B cell (primary cell): Measurements from ENCODE around the gene RPTOR. TPM values are rescaled to one million over a fixed set of nuclear protein-coding genes. Genes with fewer than 3 reads are reported as not detected.

ENCODE experiments used
- ATAC-seq: fragments of 200-7000 bp; cut with Tn5 transposase; one replicate; pipeline ENCODE4 v1.10.0; 2021; ENCODE audit warnings: low read depth, mild to moderate bottlenecking, moderate number of reproducible peaks, moderate library complexity
- CTCF ChIA-PET: fragments of 350-600 bp; sonication (Branson Sonifier 250); formaldehyde crosslinking; loops from one replicate; lab custom pipeline; 2021; ENCODE audit warnings: antibody characterized with exemption, inconsistent platforms; lab: Charles Lee
- POLR2A ChIA-PET: fragments of 350-600 bp; sonication (Branson Sonifier 250); formaldehyde crosslinking; loops from one replicate; lab custom pipeline; 2021; ENCODE audit warnings: antibody characterized with exemption; lab: Charles Lee
- DNase-seq: peaks from one replicate; pipeline ENCODE4 v3.0.0; 2013
- H2AFZ ChIP-seq: 2 replicates; pipeline ENCODE4 v1.6.1; 2012; ENCODE audit warnings: mild to moderate bottlenecking, low read depth, low read length; ENCODE audit not compliant: insufficient read depth, poor library complexity, severe bottlenecking
- H3K27ac ChIP-seq, 2 donors: 1 replicate in 1 of 2; 2 replicates in 1 of 2; pipeline ENCODE4 v1.5.1; 2012 to 2013; ENCODE audit warnings: low read length in 2 of 2, mild to moderate bottlenecking in 2 of 2, moderate library complexity in 1 of 2
- H3K27me3 ChIP-seq, 4 experiments: fragments of 200-600 bp in 1 of 4; sonication (generic) in 1 of 4; replicated peaks in 1 of 4; 1 replicate in 2 of 4; 2 replicates in 2 of 4; pipeline versions ENCODE4 v1.6.1 to v1.7.0; 2013 to 2016; ENCODE audit warnings: low read length in 3 of 4, mild to moderate bottlenecking in 2 of 4, mixed read lengths in 1 of 4, moderate library complexity in 1 of 4; ENCODE audit not compliant: insufficient read depth in 4 of 4, control insufficient read depth in 3 of 4; ENCODE audit errors: control extremely low read depth in 1 of 4
- H3K36me3 ChIP-seq, 2 experiments: replicated peaks in 1 of 2; 1 replicate in 1 of 2; 2 replicates in 1 of 2; pipeline versions ENCODE4 v1.6.1 to v1.7.1; 2013; ENCODE audit warnings: low read length in 1 of 2; ENCODE audit not compliant: insufficient read depth in 2 of 2, control insufficient read depth in 1 of 2; ENCODE audit errors: control extremely low read depth in 1 of 2, extremely low read depth in 1 of 2
- H3K4me1 ChIP-seq, 2 donors: fragments of 200-600 bp in 1 of 2; sonication (generic) in 1 of 2; 1 replicate in 1 of 2; 2 replicates in 1 of 2; pipeline versions ENCODE4 v1.5.1 to v1.6.1; 2013 to 2017; ENCODE audit warnings: low read length in 2 of 2; ENCODE audit not compliant: control insufficient read depth in 2 of 2, insufficient read depth in 2 of 2
- H3K4me2 ChIP-seq: replicated peaks from 2 replicates; pipeline ENCODE3; 2012; ENCODE audit warnings: mild to moderate bottlenecking, low read depth, low read length; ENCODE audit not compliant: poor library complexity, severe bottlenecking
- H3K4me3 ChIP-seq, 5 experiments: fragments of 200-600 bp in 1 of 5; sonication (generic) in 1 of 5; 1 replicate in 3 of 5; 2 replicates in 2 of 5; pipeline versions ENCODE4 v1.5.1 to v1.7.0; 2011 to 2016; ENCODE audit warnings: low read length in 4 of 5, mild to moderate bottlenecking in 4 of 5, low read depth in 2 of 5, control low read depth in 1 of 5, moderate library complexity in 1 of 5; ENCODE audit not compliant: insufficient read depth in 1 of 5; ENCODE audit errors: control extremely low read depth in 1 of 5, extremely low read depth in 1 of 5
- H3K79me2 ChIP-seq: fragments of 200-600 bp; sonication (generic); one replicate; pipeline ENCODE4 v1.6.0; 2016; ENCODE audit warnings: low read length; ENCODE audit not compliant: control insufficient read depth, insufficient read depth
- H3K9ac ChIP-seq: fragments of 200-600 bp; sonication (generic); 2 replicates; pipeline ENCODE4 v1.6.1; 2017; ENCODE audit warnings: mild to moderate bottlenecking, low read length, moderate library complexity
- H3K9me3 ChIP-seq, 3 donors: one replicate each; pipeline versions ENCODE4 v1.6.1 to v1.7.1; 2013; ENCODE audit warnings: low read length in 2 of 3; ENCODE audit not compliant: control insufficient read depth in 2 of 3, insufficient read depth in 1 of 3; ENCODE audit errors: control extremely low read depth in 1 of 3
- H4K20me1 ChIP-seq: 2 replicates; pipeline ENCODE4 v1.6.0; 2012; ENCODE audit warnings: mild to moderate bottlenecking, low read length; ENCODE audit not compliant: insufficient read depth, control insufficient read depth, poor library complexity, severe bottlenecking
- H3K27ac Mint-ChIP-seq: one replicate; pipeline ENCODE4 v1.8.0; 2021; ENCODE audit warnings: mixed read lengths
- H3K27me3 Mint-ChIP-seq: one replicate; pipeline ENCODE4 v1.8.0; 2021; ENCODE audit warnings: mixed read lengths
- H3K4me1 Mint-ChIP-seq: one replicate; pipeline ENCODE4 v1.8.0; 2021; ENCODE audit warnings: mixed read lengths
- H3K4me3 Mint-ChIP-seq: one replicate; pipeline ENCODE4 v1.8.0; 2021; ENCODE audit warnings: mixed read lengths
- H3K9me3 Mint-ChIP-seq: one replicate; pipeline ENCODE4 v1.8.0; 2022; ENCODE audit warnings: mixed read lengths; ENCODE audit not compliant: insufficient read depth
- EZH2 ChIP-seq: IDR thresholded peaks from 2 replicates; pipeline ENCODE4 v1.6.1; 2012; ENCODE audit warnings: borderline replicate concordance, low read depth, mild to moderate bottlenecking, moderate library complexity, low read length; ENCODE audit not compliant: insufficient read depth, poor library complexity, severe bottlenecking
- WGBS: methylation state at CpG from one replicate; pipeline ENCODE4 v1.1.5; 2013; ENCODE audit warnings: missing lambda C conversion rate; ENCODE audit not compliant: insufficient coverage; 5-methylcytosine and 5-hydroxymethylcytosine counted together
- intact Hi-C: fragments of 100-400 bp; cut with micrococcal nuclease; formaldehyde crosslinking; loops from one replicate; pipeline ENCODE4 v1.10.0; 2022
- polyA plus RNA-seq: library from polyadenylated mRNA; depleted of rRNA; stranded (reverse); fragments of >200 nt; gene quantifications from 2 replicates; pipeline ENCODE4 v1.2.3, GENCODE V29; 2012
- total RNA-seq, 2 donors: library from RNA; stranded (reverse); fragments of 120-200 nt in 1 of 2; gene quantifications; 1 replicate in 1 of 2; 2 replicates in 1 of 2; pipeline versions ENCODE4 v1.2.3 to v1.2.4, GENCODE V29; 2013 to 2022
- TF ChIP-seq, protein P1 (sequence below): fragments of 200-600 bp; IDR thresholded peaks from one replicate; pipeline ENCODE4 v1.8.0; 2022; ENCODE audit warnings: antibody characterized with exemption, mild to moderate bottlenecking

RPTOR gene
- total and polyA plus RNA-seq, 2 donors (not counting 1 experiment from before 2014, with no cell fraction given), result 13.4 to 58.8 TPM

DNA sequence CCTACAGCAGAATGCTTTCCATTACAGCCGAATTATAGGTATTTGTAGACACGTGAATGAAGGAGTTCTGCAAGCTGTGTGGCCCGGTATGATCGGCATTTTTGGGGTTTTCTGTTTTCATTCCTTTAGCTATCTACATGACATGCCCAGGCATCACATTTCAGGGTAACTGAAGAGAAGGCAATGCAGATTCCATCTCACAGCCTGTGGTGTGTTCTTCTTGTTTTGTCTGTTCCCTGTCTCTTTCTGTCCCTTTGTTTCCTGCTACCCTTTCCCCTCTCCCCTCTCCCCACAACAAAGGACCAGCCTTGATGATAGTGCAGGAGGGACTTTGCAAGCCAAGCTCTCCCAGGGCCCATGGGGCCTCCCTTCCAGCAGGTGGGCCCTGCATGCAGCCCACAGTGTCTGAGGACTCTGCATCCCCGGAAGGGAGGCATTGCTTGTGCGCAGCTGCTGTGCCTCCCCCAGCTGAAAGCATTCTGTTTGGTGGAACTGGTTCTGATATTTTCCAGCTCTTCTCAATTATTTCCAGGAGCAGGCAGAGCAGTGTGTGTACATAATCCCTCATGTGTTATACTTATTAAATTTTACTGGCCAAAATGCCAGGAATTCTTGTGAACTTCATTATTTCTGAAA is 207.4 kb downstream of the RPTOR start:
- intact Hi-C loops, result no loop called here
- DNase-seq (no peak), ATAC-seq (no peak)
- no peaks in the 10 kb centered on the region for H3K79me2 ChIP-seq
- WGBS, result no CpG with 5 or more reads among the region's 6 CpGs
- no peak overlapping the region for H3K4me2 ChIP-seq
- H3K4me1 ChIP-seq, result peaks cover 0 to 7% of the 10 kb centered on the region in 2 donors
- TF ChIP-seq EZH2, result no peak
- TF ChIP-seq, protein P1, sequence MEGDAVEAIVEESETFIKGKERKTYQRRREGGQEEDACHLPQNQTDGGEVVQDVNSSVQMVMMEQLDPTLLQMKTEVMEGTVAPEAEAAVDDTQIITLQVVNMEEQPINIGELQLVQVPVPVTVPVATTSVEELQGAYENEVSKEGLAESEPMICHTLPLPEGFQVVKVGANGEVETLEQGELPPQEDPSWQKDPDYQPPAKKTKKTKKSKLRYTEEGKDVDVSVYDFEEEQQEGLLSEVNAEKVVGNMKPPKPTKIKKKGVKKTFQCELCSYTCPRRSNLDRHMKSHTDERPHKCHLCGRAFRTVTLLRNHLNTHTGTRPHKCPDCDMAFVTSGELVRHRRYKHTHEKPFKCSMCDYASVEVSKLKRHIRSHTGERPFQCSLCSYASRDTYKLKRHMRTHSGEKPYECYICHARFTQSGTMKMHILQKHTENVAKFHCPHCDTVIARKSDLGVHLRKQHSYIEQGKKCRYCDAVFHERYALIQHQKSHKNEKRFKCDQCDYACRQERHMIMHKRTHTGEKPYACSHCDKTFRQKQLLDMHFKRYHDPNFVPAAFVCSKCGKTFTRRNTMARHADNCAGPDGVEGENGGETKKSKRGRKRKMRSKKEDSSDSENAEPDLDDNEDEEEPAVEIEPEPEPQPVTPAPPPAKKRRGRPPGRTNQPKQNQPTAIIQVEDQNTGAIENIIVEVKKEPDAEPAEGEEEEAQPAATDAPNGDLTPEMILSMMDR, result no peak
- ChIA-PET CTCF (no interaction called here), POLR2A (no interaction called here)
- no peak overlapping the region for H3K27ac ChIP-seq
- no peaks in the 10 kb centered on the region for H4K20me1 ChIP-seq
- H3K27ac Mint-ChIP-seq, result no peak overlapping the region
- no peak overlapping the region for H3K4me3 Mint-ChIP-seq
- H3K36me3 ChIP-seq, result peaks cover 0 to 20% of the 10 kb centered on the region in 2 experiments
- no peaks in the 10 kb centered on the region for H3K27me3 Mint-ChIP-seq
- H3K9ac ChIP-seq, result no peak overlapping the region
- no peak overlapping the region for H2AFZ ChIP-seq
- H3K4me1 Mint-ChIP-seq, result peaks cover 7% of the 10 kb centered on the region
- no peaks in the 10 kb centered on the region for H3K9me3 ChIP-seq
- H3K9me3 Mint-ChIP-seq, result no peaks in the 10 kb centered on the region
- no peak overlapping the region for H3K4me3 ChIP-seq
- H3K27me3 ChIP-seq, result no peaks in the 10 kb centered on the region

DNA sequence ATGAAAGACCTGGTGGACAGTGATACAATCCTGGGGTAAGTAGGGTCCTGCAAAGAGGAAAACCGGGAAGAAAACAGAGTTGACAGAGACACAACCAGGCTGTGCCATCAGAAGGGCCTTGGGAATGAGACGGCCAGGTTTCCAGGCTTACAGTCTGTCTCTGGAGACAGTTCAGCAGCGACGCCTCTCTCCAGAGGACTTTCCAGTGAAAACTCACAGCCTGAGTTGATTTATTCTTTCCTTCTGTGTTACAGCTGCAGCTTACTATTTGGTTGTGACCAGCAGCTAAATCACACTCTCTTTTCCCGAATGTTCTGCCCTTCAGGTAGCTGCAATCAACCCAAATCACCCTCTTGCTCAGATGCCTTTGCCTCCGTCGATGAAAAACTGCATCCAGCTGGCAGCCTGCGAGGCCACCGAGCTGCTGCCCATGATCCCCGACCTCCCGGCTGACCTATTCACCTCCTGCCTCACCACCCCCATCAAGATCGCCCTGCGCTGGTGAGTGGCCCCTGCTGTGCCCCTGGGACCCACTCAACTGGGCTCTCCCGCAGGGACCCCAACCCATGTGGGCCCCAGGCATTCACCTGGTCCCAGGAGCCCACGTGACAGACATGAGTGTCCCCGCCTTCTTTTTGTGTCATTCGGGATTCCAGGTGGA is 209.2 kb downstream of the RPTOR start:
- peaks cover 0 to 11% of the 10 kb centered on the region in 2 donors for H3K4me1 ChIP-seq
- DNase-seq (no peak), ATAC-seq (no peak)
- Mint-ChIP-seq H3K9me3 (no peaks in the 10 kb centered on the region), H3K4me1 (peaks cover 13% of the 10 kb centered on the region), H3K27me3 (no peaks in the 10 kb centered on the region), H3K4me3 (no peak overlapping the region), H3K27ac (no peak overlapping the region)
- no peaks in the 10 kb centered on the region for H3K27me3 ChIP-seq
- no peak overlapping the region for H2AFZ ChIP-seq
- H3K9me3 ChIP-seq, result no peaks in the 10 kb centered on the region
- TF ChIP-seq EZH2, result no peak
- TF ChIP-seq, protein P1, result no peak
- over 99% methylated on average over 17 of the region's 17 CpGs for WGBS
- no peaks in the 10 kb centered on the region for H3K79me2 ChIP-seq
- ChIA-PET CTCF (no interaction called here), POLR2A (no interaction called here)
- no peaks in the 10 kb centered on the region for H4K20me1 ChIP-seq
- H3K9ac ChIP-seq, result no peak overlapping the region
- no peak overlapping the region for H3K4me2 ChIP-seq
- H3K36me3 ChIP-seq, result peaks cover 0 to 24% of the 10 kb centered on the region in 2 experiments
- H3K27ac ChIP-seq, result no peak overlapping the region
- intact Hi-C loops, result no loop called here
- no peak overlapping the region for H3K4me3 ChIP-seq
